Inflammatory macrophage treated with lipopolysaccharide for 1 hour (primary cell): Measurements from ENCODE around the gene CMPK1.

ENCODE experiments used
- DNase-seq, 2 donors: peaks; one replicate each; pipeline ENCODE4 v3.0.0-alpha.2; 2020 to 2022

Gene CMPK1

GRCh38 chr1:47424336-47424982 lies 90.9 kb downstream of the CMPK1 start:
- DNase-seq, result peak in 1 of 2 donors; percentile 53
